Stimulated activated CD4-positive, alpha-beta T cell treated with anti-CD3 and anti-CD28 coated beads, Interleukin-2, amount 100 ng/mL, for 24 hours (primary cell): Measurements from ENCODE around the gene ZNF496.

Experiments used
- DNase-seq, 2 donors: peaks; one replicate each; pipeline ENCODE4 v3.0.0-alpha.2; 2020

Gene ZNF496

GRCh38 chr1:247326411-247327130, 5.1 kb downstream of the ZNF496 start:
- DNase-seq: no peak

GRCh38 chr1:247324923-247325322, 6.7 kb downstream of the ZNF496 start:
- DNase-seq: no peak

DNA sequence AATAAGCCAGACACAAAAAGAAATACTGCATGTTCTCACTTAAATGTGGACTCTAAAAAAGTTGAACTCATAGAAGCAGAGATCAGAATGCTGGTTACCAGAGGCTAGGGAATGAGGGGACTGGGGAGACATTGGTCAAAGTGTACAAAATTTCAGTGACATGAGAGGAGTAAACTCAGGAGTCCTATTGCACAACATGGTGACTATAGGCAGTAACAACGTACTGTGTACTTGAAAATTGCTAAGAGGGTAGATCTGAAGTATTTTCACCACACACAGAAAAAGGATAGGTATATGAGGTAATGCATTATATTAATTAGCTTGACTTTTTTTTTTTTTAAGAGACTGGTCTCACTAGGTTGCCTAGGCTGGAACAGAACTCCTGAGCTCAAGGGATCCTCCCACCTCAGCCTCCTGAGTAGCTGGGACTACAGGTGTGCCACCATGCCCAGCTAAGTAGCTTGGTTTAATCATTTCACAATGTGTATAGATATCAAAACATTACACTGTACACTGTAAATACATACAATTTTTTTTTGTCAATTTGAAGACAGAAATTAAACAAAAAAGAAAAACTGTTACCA, 7.4 kb downstream of the ZNF496 start:
- DNase-seq: no peak

DNA sequence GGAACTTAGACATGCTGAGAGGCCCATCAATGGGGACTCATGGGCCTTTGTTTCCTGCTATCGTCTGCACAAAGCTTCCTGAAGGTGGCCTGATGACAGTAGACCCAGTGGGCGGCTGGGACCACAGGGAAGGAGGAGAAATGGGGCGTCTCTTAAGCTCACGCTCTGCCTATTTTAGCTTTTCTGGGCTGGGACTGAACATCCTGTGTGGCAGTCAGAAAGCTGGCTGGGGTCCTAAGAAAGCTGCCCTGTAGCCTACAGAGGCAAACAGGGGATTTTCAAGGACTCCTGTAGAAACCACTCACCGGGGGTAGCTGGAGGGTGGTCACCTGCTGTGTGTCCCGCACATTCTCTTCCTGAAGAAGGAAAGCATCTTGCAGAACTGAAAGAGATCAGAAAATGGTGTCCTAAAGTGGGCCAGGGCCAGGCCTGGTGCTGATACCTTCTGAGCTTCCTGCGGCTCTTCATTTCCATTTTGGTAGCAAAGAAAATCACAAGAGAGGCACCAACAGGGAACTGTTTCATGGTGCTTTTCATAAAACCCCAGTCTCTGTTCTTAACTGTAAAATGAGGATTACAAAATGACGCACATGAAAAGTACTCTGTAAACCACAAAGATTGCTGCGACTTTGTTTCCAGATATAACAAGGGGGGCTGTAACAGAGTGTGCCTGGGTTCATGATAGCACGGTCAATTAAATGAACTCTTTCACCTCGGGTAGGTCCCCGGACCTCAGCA, 8.6 kb downstream of the ZNF496 start:
- peak in 1 of 2 donors; percentile 28 for DNase-seq

- DNase-seq: no peak
Observed at GRCh38 chr1:247322442-247322841, 9.2 kb downstream of the ZNF496 start.

DNA sequence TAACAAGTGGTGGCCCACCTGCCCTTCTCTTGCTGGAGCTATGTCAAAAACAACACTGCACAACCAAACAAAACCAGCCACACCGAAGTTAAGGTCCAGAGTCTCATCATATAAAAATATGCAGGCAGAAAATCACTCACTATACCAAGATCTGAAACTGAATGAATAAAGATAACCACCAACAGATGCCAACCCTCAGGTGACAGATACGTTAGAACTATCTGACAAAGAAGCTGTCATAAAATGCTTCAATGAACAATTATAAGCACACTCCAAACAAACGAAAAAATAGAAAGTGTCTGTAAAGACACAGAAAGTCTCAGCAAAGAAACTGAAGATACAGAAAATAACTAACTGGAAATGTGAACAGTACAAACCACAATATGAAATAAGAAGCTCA, 14.0 kb downstream of the ZNF496 start:
- DNase-seq: no peak

GRCh38 chr1:247316590-247317197, 15.0 kb downstream of the ZNF496 start:
- no peak for DNase-seq

DNA sequence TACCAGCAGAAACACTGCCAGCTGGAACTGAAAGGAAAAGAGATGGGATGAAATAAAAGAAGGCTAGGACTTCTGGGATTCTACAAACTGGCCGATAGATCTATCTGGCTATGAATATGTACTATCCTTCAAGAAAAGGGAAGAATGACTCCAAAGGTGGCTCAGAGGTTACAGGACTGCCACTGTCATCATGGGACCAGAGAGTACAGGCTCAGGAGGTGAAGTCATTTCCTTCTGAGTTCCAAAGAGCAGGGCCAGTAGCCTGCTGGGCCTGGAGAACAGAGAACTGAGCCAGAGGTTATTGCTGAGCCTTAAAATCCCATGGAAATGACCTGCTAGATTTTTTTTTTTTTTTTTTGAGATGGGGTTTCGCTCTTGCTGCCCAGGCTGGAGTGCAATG, 27.6 kb downstream of the ZNF496 start:
- DNase-seq: no peak

GRCh38 chr1:247303216-247303615, 28.5 kb downstream of the ZNF496 start:
- DNase-seq: no peak

GRCh38 chr1:247301176-247301540, 30.5 kb downstream of the ZNF496 start:
- DNase-seq: no peak

DNA sequence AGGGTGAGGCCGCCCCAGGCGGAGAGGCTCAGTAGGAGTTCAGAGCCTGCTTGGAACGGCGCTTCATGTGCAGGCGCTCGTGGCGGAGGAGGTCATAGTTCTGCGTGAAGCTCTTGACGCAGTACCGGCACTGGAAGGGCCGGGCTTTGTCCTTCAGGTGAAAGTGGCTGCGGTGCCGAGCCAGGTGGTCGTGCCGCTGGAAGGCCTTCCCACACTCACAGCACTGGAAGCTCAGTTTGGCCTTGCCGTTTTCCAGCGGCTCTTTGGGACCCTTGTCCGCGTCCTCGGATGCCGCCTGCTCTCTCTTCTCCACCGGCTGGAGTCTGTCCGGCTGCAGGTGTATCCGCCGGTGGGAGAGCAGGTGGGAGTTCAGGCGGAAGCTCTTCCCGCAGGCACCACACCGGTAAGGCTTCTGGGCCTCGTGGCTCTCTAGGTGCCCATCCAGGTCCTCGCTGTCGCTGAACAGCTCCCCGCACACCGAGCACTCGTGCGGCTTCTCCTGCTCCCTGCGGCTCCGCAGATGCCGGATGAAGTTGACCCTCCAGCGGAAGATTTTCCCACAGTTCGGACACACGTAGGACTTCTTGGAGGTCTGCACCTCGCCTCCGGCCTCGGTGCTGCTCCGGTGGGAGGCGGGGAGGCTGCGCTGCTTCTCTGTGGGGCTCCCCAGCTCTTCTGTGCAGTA, 31.0 kb downstream of the ZNF496 start:
- DNase-seq: no peak

- no peak for DNase-seq
Observed at GRCh38 chr1:247299723-247300381, 31.8 kb downstream of the ZNF496 start.

GRCh38 chr1:247298701-247299100, 33.0 kb downstream of the ZNF496 start:
- DNase-seq: no peak

DNA sequence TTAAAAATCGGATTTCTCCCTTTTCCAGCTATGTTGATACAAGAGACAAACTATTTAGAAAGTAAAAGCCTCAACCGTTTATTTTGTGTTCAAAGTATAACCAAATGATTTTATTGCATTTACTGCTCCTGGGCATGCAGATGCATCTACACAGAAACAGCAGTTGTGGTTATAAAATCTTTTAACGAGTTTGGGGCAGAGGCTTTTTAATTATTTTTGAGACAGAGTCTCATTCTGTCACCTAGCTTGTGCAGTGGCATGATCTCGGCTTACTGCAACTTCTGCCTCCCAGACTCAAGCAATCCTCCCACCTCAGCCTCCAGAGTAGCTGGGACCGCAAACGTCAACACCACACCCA, 33.6 kb downstream of the ZNF496 start:
- no peak for DNase-seq

DNA sequence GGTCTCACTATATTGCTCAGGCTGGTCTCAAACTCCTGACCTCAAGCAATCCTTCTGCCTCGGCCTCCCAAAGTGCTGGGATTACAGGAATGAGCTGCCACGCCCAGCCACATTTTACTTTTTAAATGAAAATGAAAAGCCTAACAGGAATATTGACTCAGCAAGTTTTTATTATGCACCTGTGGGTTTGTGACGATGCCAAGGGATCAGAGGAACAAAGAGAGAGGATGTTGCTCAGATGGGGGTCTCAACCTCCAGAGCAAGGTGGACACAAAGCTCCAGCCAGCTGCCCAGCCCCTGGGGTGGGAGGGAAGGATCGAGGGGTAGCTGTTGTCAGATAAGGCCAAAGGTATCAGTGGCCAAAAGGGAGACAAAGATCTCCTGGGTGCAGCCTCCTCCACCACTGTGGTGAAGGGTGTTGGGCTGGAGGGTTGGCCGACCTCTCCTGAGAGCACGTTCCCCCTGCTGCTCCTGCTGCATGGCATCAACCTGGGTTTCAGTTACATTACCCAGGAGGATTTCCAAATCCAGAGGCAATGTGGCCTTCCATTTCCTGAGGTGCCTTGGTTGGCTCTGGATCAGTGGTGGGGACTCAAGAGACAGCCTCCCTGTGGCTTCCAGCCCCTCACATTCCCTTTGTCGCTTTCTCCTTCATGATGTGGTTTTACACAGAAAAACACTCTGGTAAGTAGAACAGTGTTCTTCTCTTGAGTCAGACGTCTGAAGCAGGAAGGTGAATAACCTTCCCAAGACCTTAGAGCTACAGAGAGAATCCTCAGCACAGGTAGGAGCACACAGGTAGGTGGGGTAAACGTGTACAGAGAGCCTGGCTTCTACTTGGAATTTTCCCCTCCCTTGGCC, 34.2 kb downstream of the ZNF496 start:
- DNase-seq: no peak

GRCh38 chr1:247296599-247297180, 35.0 kb downstream of the ZNF496 start:
- DNase-seq: no peak

GRCh38 chr1:247295746-247296145, 35.9 kb downstream of the ZNF496 start:
- no peak for DNase-seq

GRCh38 chr1:247295274-247295684, 36.4 kb downstream of the ZNF496 start:
- no peak for DNase-seq

DNA sequence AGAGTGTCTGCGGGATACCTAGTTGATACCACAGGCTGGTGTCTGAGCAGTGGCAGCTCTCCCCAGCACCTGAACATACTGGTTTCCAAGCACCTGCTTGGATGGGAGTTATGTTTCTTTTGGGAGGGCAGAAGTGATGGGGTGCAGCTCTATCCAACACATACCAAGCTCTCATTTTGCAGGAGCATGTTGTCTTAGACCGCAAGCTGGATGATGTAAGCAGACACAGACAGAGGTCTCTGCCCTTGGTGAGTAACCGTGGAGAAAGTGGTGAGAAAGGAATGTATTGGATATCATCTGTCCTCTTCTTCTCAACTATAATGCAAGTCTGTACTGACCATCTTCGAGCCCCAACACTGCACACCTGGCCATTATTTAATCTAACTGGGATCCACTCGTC, 37.4 kb downstream of the ZNF496 start:
- DNase-seq: no peak

DNA sequence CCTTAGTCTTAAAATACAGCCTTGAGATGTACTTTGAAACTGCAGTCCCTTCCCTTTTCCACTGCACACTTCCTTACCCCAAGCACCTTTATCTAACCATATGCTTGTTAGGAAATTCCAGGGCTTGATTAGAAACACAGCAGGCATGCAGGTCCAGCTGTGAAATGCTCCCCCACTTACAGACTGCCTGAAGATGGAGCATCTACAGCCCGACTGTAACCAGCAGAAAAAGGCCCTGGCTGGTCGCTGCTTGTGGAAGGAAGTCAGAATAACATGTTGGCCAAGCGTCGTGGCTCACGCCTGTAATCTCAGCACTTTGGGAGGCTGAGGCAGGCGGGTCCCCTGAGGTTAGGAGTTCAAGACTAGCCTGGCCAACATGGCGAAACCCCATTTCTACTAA, 38.6 kb downstream of the ZNF496 start:
- no peak for DNase-seq

GRCh38 chr1:247291833-247292561, 39.7 kb downstream of the ZNF496 start:
- no peak for DNase-seq
